Measurements from ENCODE around the gene H3-3A. TPM values are rescaled to one million over a fixed set of nuclear protein-coding genes. Genes with fewer than 3 reads are reported as not detected.

H3-3A gene
- total and polyA plus RNA-seq, 10 of the 15 experiments (the other 5 are each of a cell fraction or from before 2014, with no cell fraction given): 215 to 486 (median 393) TPM

GRCh38 chr1:226063977-226064815, 1.7 kb downstream of the H3-3A start (continued):
- TF ChIP-seq BCL3 (IDR thresholded peaks at IDR 0.05; ENCODE audit: borderline replicate concordance, insufficient read depth, low read depth, low read length, poor library complexity, severe bottlenecking) (no peak), ZNF217 (IDR thresholded peaks at IDR 0.05) (peak; percentile 57; the same call in 1 of the 2 replicates), TARDBP (IDR thresholded peaks at IDR 0.05; ENCODE audit: borderline replicate concordance) (no peak), SRF (IDR thresholded peaks at IDR 0.05; ENCODE audit: low read depth in 2 of 2, low read length in 2 of 2) (no peak), MYB (IDR thresholded peaks at IDR 0.05; ENCODE audit: borderline replicate concordance, low read depth, low read length) (no peak), FOXK2 (IDR thresholded peaks at IDR 0.05) (no peak), FOS (IDR thresholded peaks at IDR 0.05; ENCODE audit: borderline replicate concordance, extremely low read depth, insufficient read length) (no peak), USF2 (IDR thresholded peaks at IDR 0.05; ENCODE audit: borderline replicate concordance, low read depth, low read length) (no peak), BACH1 (IDR thresholded peaks at IDR 0.05; ENCODE audit: borderline replicate concordance) (no peak), CHD2 (IDR thresholded peaks at IDR 0.05; ENCODE audit: borderline replicate concordance, low read depth, low read length) (no peak), ZBED1 (IDR thresholded peaks at IDR 0.05; ENCODE audit: borderline replicate concordance) (no peak), NFXL1 (IDR thresholded peaks at IDR 0.05; ENCODE audit: borderline replicate concordance) (no peak), NFYA (IDR thresholded peaks at IDR 0.05; ENCODE audit: borderline replicate concordance, low read depth, low read length) (no peak), ATF3 (IDR thresholded peaks at IDR 0.05; ENCODE audit: borderline replicate concordance, extremely low read depth, low read depth, low read length) (no peak), PAX5 (IDR thresholded peaks at IDR 0.05; ENCODE audit: borderline replicate concordance, low read depth, low read length) (no peak), PBX3 (IDR thresholded peaks at IDR 0.05; ENCODE audit: insufficient replicate concordance, low read depth, low read length) (no peak), SREBF1 (IDR thresholded peaks at IDR 0.05; ENCODE audit: low read length) (no peak), ELK1 (IDR thresholded peaks at IDR 0.05; ENCODE audit: low read depth, low read length) (no peak), RAD51 (IDR thresholded peaks at IDR 0.05) (no peak), SMAD5 (IDR thresholded peaks at IDR 0.05; ENCODE audit: low read depth) (no peak), GATAD2B (conservative IDR thresholded peaks at IDR 0.05; ENCODE audit: low read depth) (no peak), NRF1 (conservative IDR thresholded peaks at IDR 0.05; ENCODE audit: low read depth, low read length) (no peak), BMI1 (IDR thresholded peaks at IDR 0.05; ENCODE audit: borderline replicate concordance) (no peak), SMC3 (IDR thresholded peaks at IDR 0.05; ENCODE audit: borderline replicate concordance, low read length) (no peak), ZSCAN29 (IDR thresholded peaks at IDR 0.05) (no peak), ZNF274 (IDR thresholded peaks at IDR 0.05; ENCODE audit: insufficient read depth, insufficient read length) (no peak), MEF2A (IDR thresholded peaks at IDR 0.05; ENCODE audit: insufficient read depth, low read depth, low read length) (no peak)

Data from GM12878 (cell line).